HL-60 (cell line): Measurements from ENCODE around the gene CORO1A.
"Not testable (repeated sequence)": the region's sequence is repeated elsewhere in the genome, so short reads cannot be mapped to it uniquely, and the experiment has no call there.

Experiments used
- DNase-seq, 2 experiments: peaks; one replicate each; pipeline ENCODE4 v3.0.0-alpha.2; 2010 to 2020; ENCODE audit warnings: low read depth in 1 of 2, low spot score in 1 of 2
- H3K27ac ChIP-seq: fragments of 250-450 bp; sonication (Bioruptor Pico); replicated peaks from 2 replicates; pipeline ENCODE4 v1.5.1; 2020; ENCODE audit warnings: mild to moderate bottlenecking, moderate library complexity
- H3K27me3 ChIP-seq: fragments of 250-450 bp; sonication (Bioruptor Pico); 2 replicates; pipeline ENCODE4 v1.5.1; 2021; ENCODE audit warnings: mild to moderate bottlenecking, moderate library complexity; ENCODE audit not compliant: insufficient read depth, poor library complexity, severe bottlenecking
- H3K4me3 ChIP-seq: replicated peaks from 2 replicates; pipeline ENCODE4 v1.5.1; 2011; ENCODE audit warnings: mild to moderate bottlenecking, control low read depth, low read length; ENCODE audit not compliant: insufficient read depth

Gene CORO1A

DNA sequence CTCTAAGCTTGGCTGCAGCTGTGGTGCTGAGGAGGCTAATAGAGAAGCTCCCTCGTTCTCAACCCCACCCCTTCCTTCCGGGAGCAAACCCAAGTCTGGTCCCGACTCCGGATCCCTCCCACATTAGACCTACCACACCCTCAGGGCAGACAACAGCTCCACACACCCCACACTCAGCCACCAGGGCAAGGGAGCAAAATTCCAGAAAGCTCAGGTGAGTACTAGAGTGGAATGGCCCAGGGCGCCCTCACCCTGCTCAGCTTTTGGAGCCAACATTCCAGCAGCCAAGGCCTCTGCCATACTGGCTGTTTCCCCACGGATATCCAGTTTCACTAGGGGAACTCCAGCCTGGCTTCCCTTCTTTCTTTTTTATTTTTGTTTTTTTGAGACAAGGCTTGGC, 25.6 kb downstream of the CORO1A start:
- not testable (repeated sequence) for H3K4me3 ChIP-seq, H3K27ac ChIP-seq, H3K27me3 ChIP-seq
- DNase-seq, result peak in 1 of 2 experiments; percentile 1

GRCh38 chr16:30211414-30211813, 28.0 kb downstream of the CORO1A start:
- DNase-seq, H3K27ac ChIP-seq, H3K4me3 ChIP-seq, H3K27me3 ChIP-seq: not testable (repeated sequence)

DNA sequence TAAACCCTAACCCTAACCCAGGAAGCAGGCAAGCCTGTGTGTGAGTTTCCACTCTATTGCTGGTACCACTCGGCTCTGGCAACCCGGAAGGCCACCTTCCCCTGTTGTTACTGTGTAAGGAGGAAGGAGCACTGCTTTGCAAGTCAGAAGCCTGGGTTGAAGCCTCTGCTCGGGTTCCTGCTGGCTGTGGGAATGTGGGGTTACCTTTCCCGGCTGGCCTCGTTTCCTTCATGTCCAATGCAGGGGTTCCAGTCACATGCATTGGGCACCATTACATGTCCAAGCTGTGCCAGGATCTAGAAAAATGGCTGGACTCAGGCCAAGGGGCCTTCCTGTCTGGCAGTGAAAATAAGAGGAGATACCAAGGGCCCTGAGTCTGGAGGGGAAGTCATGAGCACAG, 33.7 kb downstream of the CORO1A start:
- H3K4me3 ChIP-seq, H3K27ac ChIP-seq, H3K27me3 ChIP-seq, DNase-seq: not testable (repeated sequence)
